GM12891 (cell line): ENCODE results near the gene INTS6.

Experiments
- DNase-seq: peaks from one replicate; pipeline ENCODE4 v3.0.0; 2011; ENCODE audit warnings: low spot score; ENCODE audit not compliant: insufficient read length
- FAIRE-seq: peaks from 2 replicates; lab custom pipeline; 2011; peaks lifted over from hg19 to GRCh38; lab: Jason Lieb, UNC
- PAX5 ChIP-seq: IDR thresholded peaks from 2 replicates; pipeline ENCODE4 v1.6.1; 2011; ENCODE audit warnings: low read length, moderate library complexity, mild to moderate bottlenecking; ENCODE audit not compliant: insufficient read depth, severe bottlenecking
- POLR2A ChIP-seq: IDR thresholded peaks from 2 replicates; pipeline ENCODE4 v1.6.1; 2011; ENCODE audit warnings: low read depth, low read length, control low read depth
- POLR2AphosphoS5 ChIP-seq: IDR thresholded peaks from 2 replicates; pipeline ENCODE4 v1.6.1; 2011; ENCODE audit warnings: low read depth, low read length, control low read depth
- POU2F2 ChIP-seq: IDR thresholded peaks from 2 replicates; pipeline ENCODE4 v1.6.1; 2011; ENCODE audit warnings: low read depth, mild to moderate bottlenecking, control low read depth, low read length, moderate library complexity
- SPI1 ChIP-seq: IDR thresholded peaks from 2 replicates; pipeline ENCODE4 v1.6.1; 2011; ENCODE audit warnings: low read depth, low read length, control low read depth
- TAF1 ChIP-seq: IDR thresholded peaks from 2 replicates; pipeline ENCODE4 v1.6.1; 2011; ENCODE audit warnings: low read depth, low read length, control low read depth

Gene INTS6

DNA sequence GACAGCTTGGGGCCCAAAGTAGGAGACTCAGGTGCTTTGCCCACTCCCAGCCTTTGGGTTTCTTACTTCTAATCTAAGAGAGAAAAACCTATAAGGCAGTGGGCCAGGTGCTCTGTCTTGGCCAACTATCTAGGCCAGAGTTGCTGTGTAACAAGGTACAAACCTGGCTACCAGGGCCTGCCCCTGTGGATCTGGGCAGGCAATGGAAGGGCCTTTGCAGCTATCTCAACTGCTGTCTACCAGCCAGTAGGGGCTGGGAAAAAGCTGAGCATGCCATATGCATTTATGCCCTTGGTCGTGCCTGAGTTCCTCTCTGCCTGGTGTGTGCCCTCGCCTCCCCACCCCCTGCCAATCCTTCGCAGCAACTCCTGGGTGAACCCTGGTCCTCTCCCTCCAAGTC is 130.0 kb downstream of the INTS6 start:
- FAIRE-seq = no peak
- TF ChIP-seq POLR2AphosphoS5 (no peak), POU2F2 (no peak), TAF1 (no peak), POLR2A (no peak), PAX5 (no peak), SPI1 (no peak)
- DNase-seq = no peak

GRCh38 chr13:51321836-51322235 is 131.0 kb downstream of the INTS6 start:
- DNase-seq (no peak), FAIRE-seq (no peak)
- TF ChIP-seq POLR2AphosphoS5 (no peak), POU2F2 (no peak), SPI1 (no peak), TAF1 (no peak), PAX5 (no peak), POLR2A (no peak)

DNA sequence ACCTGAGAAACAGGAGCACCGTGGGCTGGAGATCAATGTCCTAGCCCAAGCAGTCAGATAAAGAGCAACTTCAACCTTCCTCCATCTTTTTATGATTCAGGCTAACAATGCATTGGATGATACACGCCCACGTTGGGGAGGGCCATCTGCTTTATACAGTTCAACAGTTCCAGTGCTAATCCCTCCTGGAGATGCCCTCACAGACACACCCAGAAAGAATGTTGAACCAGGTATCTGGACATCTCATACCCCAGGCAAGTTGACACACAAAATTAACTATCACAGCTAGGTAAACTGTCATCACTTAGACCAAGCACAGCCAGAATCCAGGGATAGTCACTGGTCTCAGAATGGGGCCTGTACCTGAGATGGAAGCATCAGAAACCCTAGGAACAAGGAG is 134.0 kb downstream of the INTS6 start:
- no peak for DNase-seq
- no peak for FAIRE-seq
- TF ChIP-seq POU2F2 (no peak), POLR2A (no peak), PAX5 (no peak), SPI1 (no peak), POLR2AphosphoS5 (no peak), TAF1 (no peak)

DNA sequence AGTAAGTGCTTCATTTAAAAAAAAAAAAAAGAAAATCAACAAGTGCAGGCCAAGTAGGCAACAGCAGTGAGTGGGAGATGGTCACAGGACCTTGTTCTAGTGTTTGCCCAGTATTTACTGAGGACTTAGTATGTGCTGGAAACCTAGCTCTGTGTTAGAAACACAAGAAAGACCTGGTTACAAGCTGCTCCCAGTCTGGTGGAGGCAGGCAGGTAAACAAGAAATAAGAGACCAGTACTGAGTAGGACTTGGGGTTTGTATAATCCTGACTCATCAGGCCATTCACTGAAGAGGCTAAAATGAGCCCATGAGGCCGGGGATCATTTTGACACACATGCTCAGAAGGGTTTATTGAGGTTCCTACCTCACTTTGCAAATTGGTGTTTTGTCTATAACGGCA is 134.8 kb downstream of the INTS6 start:
- DNase-seq = no peak
- no peak for FAIRE-seq
- TF ChIP-seq POU2F2 (no peak), PAX5 (no peak), TAF1 (no peak), POLR2A (no peak), SPI1 (no peak), POLR2AphosphoS5 (no peak)

DNA sequence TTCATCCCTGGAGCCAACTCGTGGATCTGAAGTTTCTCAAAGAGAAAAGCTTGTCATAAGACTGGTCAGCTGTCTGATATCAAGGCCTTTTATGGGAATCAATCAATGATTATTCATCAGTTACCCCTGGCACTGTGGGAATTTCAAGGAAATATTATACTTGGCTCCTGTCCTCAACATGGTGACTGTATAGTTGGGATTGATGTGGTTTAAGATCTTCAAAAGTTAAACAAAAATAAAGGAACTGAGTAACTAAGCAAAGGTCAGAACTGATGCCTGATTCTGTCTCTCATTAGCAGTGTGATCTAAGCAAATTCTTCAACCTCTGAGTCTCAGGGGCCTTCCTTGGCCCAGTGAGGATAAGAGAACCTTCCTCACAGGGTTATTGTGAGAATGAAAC is 135.6 kb downstream of the INTS6 start:
- FAIRE-seq (no peak), DNase-seq (no peak)
- TF ChIP-seq SPI1 (0 out of 2 replicates have a peak, but pooled peaks have one; percentile 1), PAX5 (no peak)

DNA sequence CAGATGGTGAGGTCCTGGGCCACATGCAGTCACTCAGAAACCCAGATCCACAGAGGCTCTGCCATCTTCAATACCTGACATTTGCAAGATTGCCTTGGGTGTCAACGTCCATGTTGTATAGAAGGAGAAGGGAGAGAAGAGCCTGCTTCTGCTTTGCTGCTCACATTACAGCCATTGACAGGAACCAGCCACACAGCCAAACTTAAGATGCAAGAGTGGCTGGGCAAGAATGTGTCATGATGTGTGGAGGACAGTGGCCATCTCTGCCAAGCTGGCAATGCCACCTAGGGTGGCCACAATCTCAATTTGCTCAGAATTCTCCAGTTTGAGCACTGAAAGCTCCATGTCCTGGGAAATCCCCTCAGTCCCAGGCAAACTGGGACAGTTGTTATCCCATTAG is 139.2 kb downstream of the INTS6 start:
- DNase-seq (no peak), FAIRE-seq (no peak)
- no peak for TF ChIP-seq POLR2A

DNA sequence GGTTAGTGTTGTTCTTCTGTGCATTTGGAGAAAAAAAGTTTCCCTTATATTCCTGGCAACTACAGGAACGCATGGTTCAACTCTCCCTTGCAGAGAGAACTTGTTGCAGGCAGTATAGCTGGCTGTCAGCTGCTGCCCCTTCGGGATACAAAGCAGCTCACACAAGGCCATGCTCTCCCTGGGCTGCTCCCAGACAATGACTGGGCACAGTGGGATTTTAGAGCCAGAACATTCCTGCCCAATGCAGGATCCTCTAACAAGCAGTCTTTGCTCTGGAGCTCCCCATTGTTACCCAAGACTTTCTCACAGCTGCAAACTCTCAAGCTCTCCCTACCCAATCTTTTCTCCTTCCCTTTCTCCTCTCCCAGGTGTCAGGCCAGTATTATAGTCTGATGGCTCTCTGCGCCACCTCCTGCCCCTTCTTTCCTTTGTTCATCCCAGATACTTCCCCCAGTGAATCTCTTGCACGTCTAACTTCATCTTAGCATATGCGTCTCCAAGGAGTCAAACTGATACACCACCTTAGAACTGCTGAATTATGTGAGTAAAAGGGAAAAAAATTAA is 140.8 kb downstream of the INTS6 start:
- no peak for FAIRE-seq
- TF ChIP-seq POU2F2 (no peak), TAF1 (no peak), SPI1 (no peak)
- DNase-seq = no peak
